Gastroesophageal sphincter (tissue), 4 donors: ENCODE measurements around the gene THAP9. TPM values are rescaled to one million over a fixed set of nuclear protein-coding genes. Genes with fewer than 3 reads are reported as not detected.
"Not testable (repeated sequence)": the region's sequence is repeated elsewhere in the genome, so short reads cannot be mapped to it uniquely, and the experiment has no call there.

Experiments used
- ATAC-seq: fragments of 150-250 bp; one replicate; pipeline ENCODE4 v1.9.1; 2016; ENCODE audit warnings: mild to moderate bottlenecking, moderate library complexity
- H3K27ac ChIP-seq, 4 donors: fragments of 200-600 bp; sonication (generic) in 3 of 4; 1 replicate in 3 of 4; 2 replicates in 1 of 4; pipeline ENCODE4 v1.5.1; 2016 to 2019
- H3K27me3 ChIP-seq: fragments of 200-600 bp; sonication (generic); one replicate; pipeline ENCODE4 v1.5.1; 2019
- H3K36me3 ChIP-seq, 2 donors: fragments of 200-600 bp; sonication (generic); one replicate each; pipeline ENCODE4 v1.5.1; 2019; ENCODE audit warnings: control low read depth in 1 of 2
- H3K4me1 ChIP-seq, 3 donors: fragments of 200-600 bp; sonication (generic); 1 replicate in 2 of 3; 2 replicates in 1 of 3; pipeline ENCODE4 v1.5.1; 2016 to 2019; ENCODE audit warnings: control low read depth in 2 of 3
- H3K4me3 ChIP-seq, 2 donors: fragments of 200-600 bp; sonication (generic); one replicate each; pipeline ENCODE4 v1.5.1; 2019; ENCODE audit warnings: mild to moderate bottlenecking in 1 of 2, moderate library complexity in 1 of 2
- H3K9me3 ChIP-seq, 3 donors: fragments of 200-600 bp; sonication (generic); one replicate each; pipeline ENCODE4 v1.5.1; 2017 to 2019; ENCODE audit warnings: control low read depth in 2 of 3
- CTCF ChIP-seq, 4 experiments: fragments of 200-600 bp in 2 of 4; fragments of 450-650 bp in 2 of 4; sonication (generic) in 1 of 4; IDR thresholded peaks; one replicate each; pipeline ENCODE4 v1.5.1; 2017 to 2019; ENCODE audit warnings: antibody characterized with exemption in 4 of 4, mild to moderate bottlenecking in 2 of 4, moderate library complexity in 2 of 4
- EP300 ChIP-seq: sonication (generic); formaldehyde crosslinking; IDR thresholded peaks from one replicate; pipeline ENCODE4 v1.6.1; 2017; ENCODE audit warnings: antibody characterized with exemption, mild to moderate bottlenecking
- POLR2A ChIP-seq, 2 donors: fragments of 450-650 bp; IDR thresholded peaks; one replicate each; pipeline ENCODE4 v1.6.1; 2017; ENCODE audit warnings: antibody characterized with exemption in 2 of 2, mild to moderate bottlenecking in 2 of 2, moderate library complexity in 1 of 2
- POLR2AphosphoS5 ChIP-seq: sonication (generic); formaldehyde crosslinking; IDR thresholded peaks from one replicate; pipeline ENCODE4 v1.6.1; 2017; ENCODE audit warnings: antibody characterized with exemption
- WGBS, 2 donors: methylation state at CpG; one replicate each; pipeline ENCODE4 v1.1.5; 2018; ENCODE audit warnings: low coverage in 1 of 2; 5-methylcytosine and 5-hydroxymethylcytosine counted together
- total RNA-seq, 4 donors: library from RNA; depleted of rRNA; stranded (reverse); fragments of >200 nt; gene quantifications; one replicate each; pipeline ENCODE4 v1.1.0, GENCODE V29; 2016

THAP9 gene
- total RNA-seq, 4 donors from 2014 or later, result 2.6 to 12.5 (median 5.7) TPM

GRCh38 chr4:82861529-82861928 lies 39.0 kb upstream of the THAP9 start:
- Histone ChIP-seq H3K9me3 (no peaks in the 10 kb centered on the region), H3K4me1 (peaks cover 0 to 9% (median 0%) of the 10 kb centered on the region in 3 donors), H3K27me3 (no peaks in the 10 kb centered on the region), H3K36me3 (peaks cover 8 to 77% of the 10 kb centered on the region in 2 donors), H3K27ac (no peak overlapping the region), H3K4me3 (no peak overlapping the region)
- no peak for ATAC-seq
- TF ChIP-seq POLR2AphosphoS5 (no peak), POLR2A (IDR thresholded peaks at IDR 0.05) (no peak), EP300 (no peak), CTCF (IDR thresholded peaks at IDR 0.05) (no peak)

GRCh38 chr4:82864336-82864979 lies 36.1 kb upstream of the THAP9 start:
- Histone ChIP-seq H3K27ac (peak overlapping the region in 1 of 4 donors; percentile 15), H3K4me3 (no peak overlapping the region), H3K27me3 (no peaks in the 10 kb centered on the region), H3K9me3 (no peaks in the 10 kb centered on the region), H3K36me3 (peaks cover 8 to 90% of the 10 kb centered on the region in 2 donors), H3K4me1 (peaks cover 0 to 11% (median 0%) of the 10 kb centered on the region in 3 donors)
- no peak for ATAC-seq
- TF ChIP-seq CTCF (IDR thresholded peaks at IDR 0.05) (no peak), EP300 (no peak), POLR2AphosphoS5 (no peak), POLR2A (IDR thresholded peaks at IDR 0.05) (no peak)
- WGBS, 2 donors, result 80 to 85% methylated on average over 4 to 6 of the region's 6 CpGs

GRCh38 chr4:82865592-82865991 lies 34.9 kb upstream of the THAP9 start:
- WGBS, 2 donors, result 13 to 33% methylated on average over 1 of the region's 1 CpG
- peaks cover 0 to 11% (median 0%) of the 10 kb centered on the region in 3 donors for H3K4me1 ChIP-seq
- no peaks in the 10 kb centered on the region for H3K9me3 ChIP-seq
- peaks cover 8 to 95% of the 10 kb centered on the region in 2 donors for H3K36me3 ChIP-seq
- TF ChIP-seq POLR2AphosphoS5 (no peak), CTCF (IDR thresholded peaks at IDR 0.05) (no peak), EP300 (no peak), POLR2A (IDR thresholded peaks at IDR 0.05) (no peak)
- H3K4me3 ChIP-seq, result no peak overlapping the region
- peak overlapping the region in 2 of 4 donors; percentile 38 to 45 for H3K27ac ChIP-seq
- no peaks in the 10 kb centered on the region for H3K27me3 ChIP-seq
- ATAC-seq, result peak; percentile 76

- not testable (repeated sequence) for H3K9me3 ChIP-seq, H3K27me3 ChIP-seq, H3K4me3 ChIP-seq, ATAC-seq
- Histone ChIP-seq H3K27ac (peak overlapping the region; percentile 11 to 45 (median 35)), H3K4me1 (peaks cover 0 to 11% (median 0%) of the 10 kb centered on the region in 3 donors), H3K36me3 (peaks cover 8 to 97% of the 10 kb centered on the region in 2 donors)
- 58 to 63% methylated on average over 4 to 6 of the region's 6 CpGs for WGBS, 2 donors
Observed at GRCh38 chr4:82866033-82866432, 34.5 kb upstream of the THAP9 start.

- H3K4me1 ChIP-seq, result peaks cover 0 to 11% (median 0%) of the 10 kb centered on the region in 3 donors
- no peaks in the 10 kb centered on the region for H3K9me3 ChIP-seq
- H3K4me3 ChIP-seq, result no peak overlapping the region
- 71 to 75% methylated on average over 8 of the region's 8 CpGs for WGBS, 2 donors
- peak overlapping the region in 1 of 4 donors; percentile 38 for H3K27ac ChIP-seq
- H3K27me3 ChIP-seq, result no peaks in the 10 kb centered on the region
- no peak for ATAC-seq
- TF ChIP-seq POLR2A (IDR thresholded peaks at IDR 0.05), result no peak
- TF ChIP-seq POLR2AphosphoS5, result no peak
- no peak for TF ChIP-seq EP300
- no peak for TF ChIP-seq CTCF (IDR thresholded peaks at IDR 0.05)
- H3K36me3 ChIP-seq, result peaks cover 8 to 97% of the 10 kb centered on the region in 2 donors
Observed at GRCh38 chr4:82866706-82867385, 33.7 kb upstream of the THAP9 start.
